ENCODE data around the gene POLD1.

POLD1 gene

GRCh38 chr19:50447053-50447452 lies 62.9 kb downstream of the POLD1 start:
- no peak for DNase-seq

GRCh38 chr19:50447750-50448149 lies 63.6 kb downstream of the POLD1 start:
- no peak for DNase-seq

GRCh38 chr19:50449236-50449899 lies 65.2 kb downstream of the POLD1 start:
- DNase-seq: no peak

GRCh38 chr19:50450369-50451222 lies 66.4 kb downstream of the POLD1 start:
- DNase-seq: no peak

- DNase-seq: no peak
These were observed 67.0 kb downstream of the POLD1 start for GRCh38 chr19:50451223-50451534.

- DNase-seq: no peak
These were observed 69.1 kb downstream of the POLD1 start for GRCh38 chr19:50453243-50453642.

GRCh38 chr19:50455992-50456391 lies 71.8 kb downstream of the POLD1 start:
- no peak for DNase-seq

GRCh38 chr19:50457300-50457699 lies 73.2 kb downstream of the POLD1 start:
- DNase-seq: no peak

- DNase-seq: no peak
These were observed 74.4 kb downstream of the POLD1 start for GRCh38 chr19:50458396-50459066.

- DNase-seq: no peak
These were observed 74.9 kb downstream of the POLD1 start for GRCh38 chr19:50459067-50459456.

- no peak for DNase-seq
These were observed 75.5 kb downstream of the POLD1 start for GRCh38 chr19:50459638-50460037.

GRCh38 chr19:50460161-50460765 lies 76.1 kb downstream of the POLD1 start:
- DNase-seq: no peak

GRCh38 chr19:50461066-50461875 lies 77.1 kb downstream of the POLD1 start:
- peak; percentile 81 for DNase-seq

GRCh38 chr19:50462970-50463369 lies 78.8 kb downstream of the POLD1 start:
- no peak for DNase-seq

GRCh38 chr19:50464348-50464747 lies 80.2 kb downstream of the POLD1 start:
- no peak for DNase-seq

GRCh38 chr19:50465000-50465399 lies 80.9 kb downstream of the POLD1 start:
- DNase-seq: no peak

- DNase-seq: no peak
These were observed 82.0 kb downstream of the POLD1 start for GRCh38 chr19:50465986-50466705.

GRCh38 chr19:50466706-50467039 lies 82.5 kb downstream of the POLD1 start:
- DNase-seq: no peak

GRCh38 chr19:50467566-50467965 lies 83.4 kb downstream of the POLD1 start:
- DNase-seq: no peak
